Measurements from ENCODE around the gene NECTIN1. TPM values are rescaled to one million over a fixed set of nuclear protein-coding genes. Genes with fewer than 3 reads are reported as not detected.
A peak's percentile ranks its signal among the peaks of the same experiment; 100 is the strongest.

The NECTIN1 gene, protein sequence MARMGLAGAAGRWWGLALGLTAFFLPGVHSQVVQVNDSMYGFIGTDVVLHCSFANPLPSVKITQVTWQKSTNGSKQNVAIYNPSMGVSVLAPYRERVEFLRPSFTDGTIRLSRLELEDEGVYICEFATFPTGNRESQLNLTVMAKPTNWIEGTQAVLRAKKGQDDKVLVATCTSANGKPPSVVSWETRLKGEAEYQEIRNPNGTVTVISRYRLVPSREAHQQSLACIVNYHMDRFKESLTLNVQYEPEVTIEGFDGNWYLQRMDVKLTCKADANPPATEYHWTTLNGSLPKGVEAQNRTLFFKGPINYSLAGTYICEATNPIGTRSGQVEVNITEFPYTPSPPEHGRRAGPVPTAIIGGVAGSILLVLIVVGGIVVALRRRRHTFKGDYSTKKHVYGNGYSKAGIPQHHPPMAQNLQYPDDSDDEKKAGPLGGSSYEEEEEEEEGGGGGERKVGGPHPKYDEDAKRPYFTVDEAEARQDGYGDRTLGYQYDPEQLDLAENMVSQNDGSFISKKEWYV
- total RNA-seq, result 1 to 10 TPM; 5.2 to 5.3 TPM
- 3.3 to 3.9 reads per million in 2 donors for total RNA-seq

DNA sequence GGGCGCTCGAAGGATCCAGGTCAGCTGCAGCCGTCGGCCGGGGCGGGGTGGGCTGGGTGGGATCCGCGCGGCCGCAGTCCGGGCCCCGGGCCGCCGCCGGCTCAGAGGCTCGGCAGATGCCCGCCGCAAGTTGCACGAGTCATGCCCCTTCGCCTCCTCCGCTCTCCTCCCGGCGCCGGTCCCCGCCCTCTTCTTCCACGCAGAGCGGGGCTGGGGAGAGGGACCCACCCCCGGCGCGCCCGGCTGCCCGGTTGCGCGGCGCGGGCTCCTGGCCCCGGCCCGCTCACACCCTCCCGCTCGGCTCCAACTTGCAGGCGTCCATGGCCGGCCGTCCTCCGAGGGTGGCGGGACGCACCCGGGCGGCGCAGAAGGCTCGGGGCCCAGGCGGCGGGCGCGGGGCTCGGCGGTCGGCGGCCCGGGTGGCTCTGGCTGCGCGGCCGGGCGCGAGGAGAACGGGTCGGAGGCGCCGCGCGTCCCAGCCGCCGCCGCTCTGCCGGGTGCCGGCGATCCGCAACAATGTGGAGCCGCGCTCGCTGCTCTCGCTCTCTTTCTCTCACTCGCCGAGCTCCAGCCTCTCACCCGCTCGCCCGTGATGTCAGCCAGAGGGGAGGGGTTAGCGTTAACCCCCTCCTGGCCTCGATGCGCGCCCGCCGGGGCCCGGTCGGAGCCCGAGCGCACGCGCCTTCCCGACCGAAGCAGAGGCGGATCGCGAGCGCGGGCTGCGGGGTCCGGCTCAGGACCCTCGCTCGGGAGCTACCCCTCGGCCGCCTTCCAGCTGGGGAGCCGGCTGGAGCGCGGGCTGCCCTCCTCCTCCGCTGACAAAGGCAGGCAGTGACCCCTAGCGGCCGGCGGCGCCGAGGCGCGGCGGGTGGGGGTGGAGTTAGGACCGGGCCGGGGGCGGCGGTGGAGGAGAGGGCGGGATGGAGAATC is at the start of gene NECTIN1:
TSS of gene NECTIN1 (minus strand) at position 550 of the 930 bp plus-strand sequence. CDS start 647 bp downstream, outside the sequence.
- peaks cover 19% of the 10 kb centered on the region for H3K4me1 Mint-ChIP-seq
- ATAC-seq, result peak; percentile 89
- peak within 1 kb of the TSS; percentile 95 for H3K4me3 Mint-ChIP-seq
- no peaks in the 10 kb centered on the region for H3K9me3 ChIP-seq (ENCODE audit: control insufficient read depth, low read length, poor library complexity, severe bottlenecking)
- H3K27me3 Mint-ChIP-seq, result peaks cover 23% of the 10 kb centered on the region
- H3K36me3 Mint-ChIP-seq (ENCODE audit: low read depth), result peaks cover 6% of the 10 kb centered on the region
- no peak within 1 kb of the TSS for H3K27ac Mint-ChIP-seq
- peak; percentile 73 to 82 (median 73) for DNase-seq

DNA sequence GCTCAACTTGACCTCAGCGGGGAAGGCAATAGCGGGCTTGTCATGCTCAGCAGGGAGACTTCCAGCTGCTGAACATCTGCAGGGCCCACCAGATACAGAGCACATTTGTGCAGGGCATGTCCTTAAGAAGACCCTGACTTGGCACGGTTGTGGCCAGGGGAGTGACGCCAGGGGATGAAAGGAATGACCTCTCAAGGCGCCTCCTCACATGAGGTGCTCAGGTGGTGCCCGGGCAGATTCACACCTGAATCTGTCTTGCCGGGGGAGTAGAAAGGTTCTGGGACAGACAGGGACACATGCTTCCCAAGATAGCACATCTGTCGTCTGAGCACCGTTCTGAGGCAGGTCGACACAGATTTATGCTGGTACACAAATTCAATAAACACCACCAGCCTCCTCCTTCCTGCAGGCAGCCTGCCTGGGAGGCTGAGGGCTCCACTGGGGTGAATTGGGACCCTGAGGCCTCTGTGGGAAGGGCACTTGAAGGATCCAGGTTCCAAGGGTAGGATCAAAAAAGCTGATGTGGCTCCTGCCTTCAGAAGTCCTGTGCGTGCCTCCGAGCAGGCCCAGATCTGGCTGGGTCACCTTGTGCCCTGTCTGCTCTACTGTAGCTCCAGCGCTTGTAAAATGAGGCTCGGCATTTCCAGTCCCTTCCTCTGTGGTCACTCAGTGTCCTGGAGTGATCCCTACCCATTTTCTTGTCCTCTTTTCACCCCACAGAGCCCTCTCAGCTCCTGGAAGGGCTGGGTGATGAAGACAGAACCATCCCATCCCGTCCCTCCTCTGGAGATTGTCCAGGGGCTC is 49.6 kb upstream of the NECTIN1 start:
- no peaks in the 10 kb centered on the region for H3K4me1 Mint-ChIP-seq
- no peaks in the 10 kb centered on the region for H3K9me3 ChIP-seq (ENCODE audit: control insufficient read depth, low read length, poor library complexity, severe bottlenecking)
- H3K27me3 Mint-ChIP-seq, result peaks cover 31% of the 10 kb centered on the region
- DNase-seq (no peak), ATAC-seq (no peak)
- no peak overlapping the region for H3K27ac Mint-ChIP-seq
- no peak overlapping the region for H3K4me3 Mint-ChIP-seq
- no peaks in the 10 kb centered on the region for H3K36me3 Mint-ChIP-seq (ENCODE audit: low read depth)

DNA sequence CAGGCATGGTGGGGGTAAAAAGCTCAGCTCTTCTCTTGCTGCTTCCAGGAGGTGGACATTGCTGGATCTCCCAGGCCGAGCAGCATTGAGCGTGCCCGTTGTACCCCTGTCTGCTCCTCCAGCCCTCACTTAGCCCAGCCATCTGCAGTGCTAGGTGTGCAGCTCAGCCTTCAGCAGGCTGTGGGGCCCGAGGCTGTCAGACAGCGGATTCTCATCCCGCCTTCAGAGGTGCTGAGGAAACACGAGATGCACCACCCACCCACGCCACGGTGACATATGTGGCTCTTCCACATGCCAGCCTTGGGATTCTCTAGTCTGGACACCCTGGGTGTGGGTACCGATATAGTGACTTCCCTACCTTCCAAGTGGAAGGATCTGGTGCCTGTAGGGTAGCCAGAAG is 48.9 kb upstream of the NECTIN1 start:
- DNase-seq, result no peak
- no peaks in the 10 kb centered on the region for H3K36me3 Mint-ChIP-seq (ENCODE audit: low read depth)
- H3K9me3 ChIP-seq (ENCODE audit: control insufficient read depth, low read length, poor library complexity, severe bottlenecking), result no peaks in the 10 kb centered on the region
- H3K4me1 Mint-ChIP-seq, result no peaks in the 10 kb centered on the region
- H3K4me3 Mint-ChIP-seq, result no peak overlapping the region
- H3K27ac Mint-ChIP-seq, result no peak overlapping the region
- ATAC-seq, result no peak
- peaks cover 31% of the 10 kb centered on the region for H3K27me3 Mint-ChIP-seq

DNA sequence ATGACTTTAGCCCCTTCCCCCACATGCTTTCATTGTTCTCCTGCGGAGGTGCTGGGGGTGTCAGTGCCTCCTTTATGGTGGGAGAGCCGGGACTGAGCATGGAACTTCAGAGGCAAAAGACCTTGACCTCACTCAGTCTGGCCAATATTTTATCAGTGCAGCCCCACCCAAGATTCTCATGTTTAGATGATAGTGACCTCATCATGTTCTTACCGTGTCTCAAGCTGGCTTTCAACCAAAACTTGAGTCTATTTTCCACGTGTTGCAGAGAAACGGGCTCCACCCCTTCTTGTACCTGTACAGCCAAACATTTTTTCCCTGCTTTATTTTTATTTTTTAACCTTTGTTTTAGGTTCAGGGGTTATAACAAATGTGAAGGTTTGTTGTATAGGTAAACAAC is 47.7 kb upstream of the NECTIN1 start:
- no peak overlapping the region for H3K27ac Mint-ChIP-seq
- H3K9me3 ChIP-seq (ENCODE audit: control insufficient read depth, low read length, poor library complexity, severe bottlenecking), result no peaks in the 10 kb centered on the region
- no peaks in the 10 kb centered on the region for H3K36me3 Mint-ChIP-seq (ENCODE audit: low read depth)
- H3K4me3 Mint-ChIP-seq, result no peak overlapping the region
- H3K4me1 Mint-ChIP-seq, result no peaks in the 10 kb centered on the region
- no peak for ATAC-seq
- H3K27me3 Mint-ChIP-seq, result peaks cover 23% of the 10 kb centered on the region
- no peak for DNase-seq

DNA sequence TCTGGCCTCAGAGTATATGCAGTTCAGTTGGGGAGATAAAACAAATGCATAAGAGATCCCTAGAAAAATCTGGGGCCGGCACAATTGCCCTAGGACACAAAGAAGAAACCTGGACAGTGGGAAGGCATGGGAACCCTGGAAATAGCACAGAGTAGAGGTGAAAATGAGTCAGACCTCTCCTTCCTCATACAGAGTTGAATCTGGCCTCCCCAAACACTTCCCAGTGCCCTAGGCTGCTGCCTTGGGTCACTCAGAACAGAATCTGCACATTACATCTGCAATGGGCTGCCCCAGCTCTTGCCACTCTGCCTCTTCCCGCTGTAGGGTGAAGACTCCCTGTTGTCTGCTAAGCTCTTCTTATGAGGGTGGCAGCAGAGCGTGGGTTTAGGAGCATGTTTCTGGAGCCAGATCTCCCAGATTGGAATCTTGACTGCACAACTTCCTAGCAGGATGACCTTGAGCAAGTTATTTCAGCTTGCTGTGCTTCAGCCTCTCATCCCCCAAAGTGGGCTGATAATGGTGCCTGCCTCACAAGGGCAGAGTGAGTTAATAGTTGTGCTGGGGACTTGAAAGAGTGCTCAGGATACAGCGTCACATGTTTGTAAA is 47.1 kb upstream of the NECTIN1 start:
- H3K36me3 Mint-ChIP-seq (ENCODE audit: low read depth), result no peaks in the 10 kb centered on the region
- H3K4me1 Mint-ChIP-seq, result no peaks in the 10 kb centered on the region
- no peak overlapping the region for H3K4me3 Mint-ChIP-seq
- DNase-seq, result no peak
- no peaks in the 10 kb centered on the region for H3K9me3 ChIP-seq (ENCODE audit: control insufficient read depth, low read length, poor library complexity, severe bottlenecking)
- no peak overlapping the region for H3K27ac Mint-ChIP-seq
- peaks cover 21% of the 10 kb centered on the region for H3K27me3 Mint-ChIP-seq
- ATAC-seq, result no peak

DNA sequence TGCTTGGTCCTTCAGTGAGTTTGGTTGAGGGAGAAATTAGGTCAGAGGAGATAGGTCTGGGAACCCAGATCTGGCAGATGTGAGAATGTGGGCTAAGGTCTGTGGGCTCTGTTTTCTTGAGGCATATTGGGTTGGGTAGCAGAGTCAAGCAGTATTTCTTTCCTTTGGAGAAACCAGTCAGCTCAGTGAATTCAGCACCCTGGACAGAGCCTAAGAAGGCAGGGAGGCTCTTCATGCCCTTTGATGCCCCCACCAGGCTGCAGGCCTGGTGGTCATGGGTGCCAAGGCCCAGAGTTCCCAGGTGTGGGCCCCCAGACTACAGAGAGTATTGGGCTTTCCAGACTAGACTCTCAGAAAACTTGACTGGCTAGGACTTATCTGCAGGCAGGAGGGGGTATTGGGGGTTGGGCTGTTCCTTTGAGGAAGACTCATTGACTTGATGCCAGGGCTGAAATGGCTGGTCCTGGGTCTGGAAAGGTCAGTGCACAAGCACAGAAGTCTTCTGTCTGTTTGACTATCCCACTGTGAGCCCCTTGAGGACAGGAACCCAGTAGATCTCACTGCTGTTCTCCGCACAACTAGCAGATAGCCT is 45.3 kb upstream of the NECTIN1 start:
- ATAC-seq (no peak), DNase-seq (no peak)
- Mint-ChIP-seq H3K4me3 (no peak overlapping the region), H3K27ac (no peak overlapping the region), H3K36me3 (ENCODE audit: low read depth) (no peaks in the 10 kb centered on the region), H3K4me1 (no peaks in the 10 kb centered on the region), H3K27me3 (peaks cover 11% of the 10 kb centered on the region)
- no peaks in the 10 kb centered on the region for H3K9me3 ChIP-seq (ENCODE audit: control insufficient read depth, low read length, poor library complexity, severe bottlenecking)

DNA sequence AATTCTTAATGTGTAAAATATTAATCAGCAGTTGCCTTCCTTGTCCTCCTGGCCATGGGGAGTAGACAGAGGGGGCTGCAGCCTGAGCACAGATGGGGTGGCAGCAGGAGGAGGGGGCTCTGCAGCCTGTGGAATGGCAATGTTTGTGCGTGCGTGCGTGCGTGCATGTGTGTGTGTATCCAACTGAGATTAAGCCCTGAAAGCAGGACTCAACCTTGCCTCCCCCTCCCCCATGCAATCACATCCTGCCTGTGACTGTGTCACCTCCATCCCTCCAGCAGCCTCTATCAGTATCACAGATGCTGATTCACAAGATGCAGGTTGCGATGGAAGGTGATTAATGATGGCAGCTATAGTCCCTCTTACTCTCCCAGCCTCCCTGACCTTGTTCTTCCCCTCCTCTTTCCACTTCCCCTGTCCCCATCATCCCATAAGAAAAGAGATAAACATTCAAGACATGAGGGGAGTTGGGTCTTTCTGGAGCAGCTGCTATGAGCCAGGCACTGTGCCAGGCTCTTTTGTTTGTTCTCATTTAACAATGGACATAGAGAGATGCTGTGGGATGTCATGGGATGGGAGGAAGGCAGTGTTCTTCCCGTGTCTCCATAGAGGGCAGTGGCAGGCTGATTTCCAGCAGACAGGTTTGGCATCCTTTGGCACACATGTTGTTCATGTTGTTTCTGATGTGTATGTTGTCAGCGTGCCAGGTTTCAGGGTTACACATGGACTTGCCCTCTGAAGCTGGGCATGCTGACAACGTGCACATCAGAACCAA is 43.8 kb upstream of the NECTIN1 start:
- H3K4me3 Mint-ChIP-seq, result no peak overlapping the region
- H3K9me3 ChIP-seq (ENCODE audit: control insufficient read depth, low read length, poor library complexity, severe bottlenecking), result no peaks in the 10 kb centered on the region
- ATAC-seq (no peak), DNase-seq (no peak)
- H3K36me3 Mint-ChIP-seq (ENCODE audit: low read depth), result no peaks in the 10 kb centered on the region
- H3K27ac Mint-ChIP-seq, result no peak overlapping the region
- H3K27me3 Mint-ChIP-seq, result peaks cover 24% of the 10 kb centered on the region
- no peaks in the 10 kb centered on the region for H3K4me1 Mint-ChIP-seq

DNA sequence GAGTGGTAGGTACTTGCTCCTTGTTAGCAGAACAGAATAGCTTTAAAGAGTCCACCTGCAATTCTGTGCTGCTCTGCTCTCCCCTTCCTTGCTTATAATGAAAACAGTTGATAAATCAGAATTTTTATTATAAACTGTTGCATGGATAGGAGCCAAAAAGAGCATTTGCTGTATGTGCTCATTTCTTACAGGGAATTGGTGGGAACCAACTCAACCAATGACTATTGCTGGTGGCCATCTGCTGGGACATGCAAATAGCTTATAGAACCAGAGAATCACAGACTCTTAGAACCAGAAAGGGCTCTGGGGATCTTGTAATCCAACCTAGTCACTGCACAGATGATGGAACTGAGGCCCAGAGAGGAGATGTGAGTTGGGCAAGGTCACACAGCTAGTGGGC is 43.1 kb upstream of the NECTIN1 start:
- no peak for DNase-seq
- H3K27me3 Mint-ChIP-seq, result peaks cover 25% of the 10 kb centered on the region
- H3K27ac Mint-ChIP-seq, result no peak overlapping the region
- no peaks in the 10 kb centered on the region for H3K36me3 Mint-ChIP-seq (ENCODE audit: low read depth)
- ATAC-seq, result no peak
- no peak overlapping the region for H3K4me3 Mint-ChIP-seq
- H3K9me3 ChIP-seq (ENCODE audit: control insufficient read depth, low read length, poor library complexity, severe bottlenecking), result no peaks in the 10 kb centered on the region
- H3K4me1 Mint-ChIP-seq, result no peaks in the 10 kb centered on the region

DNA sequence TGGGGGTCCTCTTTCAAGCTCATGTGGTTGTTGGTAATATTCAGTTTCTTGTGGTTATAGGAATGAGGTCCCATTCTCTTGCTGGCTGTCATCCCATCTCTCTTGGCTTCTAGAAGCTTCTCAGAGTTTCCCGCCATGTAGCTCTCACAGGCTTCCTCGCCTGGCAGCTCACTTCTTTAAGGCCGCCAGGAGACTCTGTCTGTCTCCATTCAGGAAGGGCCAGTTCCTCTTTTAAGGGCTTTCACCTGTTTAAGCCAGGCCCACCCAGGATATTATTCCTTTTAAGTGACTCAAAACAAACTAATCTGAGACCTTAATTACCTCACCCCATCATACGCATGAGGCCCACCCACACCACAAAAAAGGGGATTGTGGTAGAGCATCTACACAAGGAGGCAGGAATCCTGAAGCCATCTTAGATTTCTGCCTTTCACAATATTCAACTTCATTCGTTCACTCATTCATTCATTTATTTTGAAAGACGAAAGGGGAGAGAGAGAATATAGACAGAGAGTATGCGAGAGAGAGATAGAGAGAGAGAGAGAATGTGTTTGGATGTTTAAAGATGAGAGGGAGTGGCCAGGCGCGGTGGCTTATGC is 42.3 kb upstream of the NECTIN1 start:
- H3K4me1 Mint-ChIP-seq, result no peaks in the 10 kb centered on the region
- no peak for ATAC-seq
- H3K27me3 Mint-ChIP-seq, result peaks cover 22% of the 10 kb centered on the region
- H3K27ac Mint-ChIP-seq, result no peak overlapping the region
- H3K36me3 Mint-ChIP-seq (ENCODE audit: low read depth), result no peaks in the 10 kb centered on the region
- DNase-seq, result no peak
- H3K4me3 Mint-ChIP-seq, result no peak overlapping the region
- H3K9me3 ChIP-seq (ENCODE audit: control insufficient read depth, low read length, poor library complexity, severe bottlenecking), result no peaks in the 10 kb centered on the region

DNA sequence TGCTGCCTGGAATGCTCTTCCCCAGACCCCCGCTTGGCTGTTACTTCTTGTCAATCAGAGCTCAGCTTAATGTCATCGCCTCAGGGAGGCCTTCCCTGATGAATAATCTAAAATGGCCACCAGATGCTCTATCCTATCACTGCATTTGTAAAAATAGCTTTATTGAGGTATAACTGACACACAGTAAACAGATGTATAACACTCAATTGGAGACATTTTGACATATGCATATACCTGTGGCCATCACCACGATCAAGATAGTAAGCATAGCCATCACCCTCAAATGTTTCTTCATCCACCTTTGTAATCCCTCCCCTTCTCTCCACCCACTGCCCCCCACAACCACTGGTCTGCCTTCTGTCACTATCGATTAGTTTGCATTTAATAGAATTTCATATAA is 36.6 kb upstream of the NECTIN1 start:
- no peaks in the 10 kb centered on the region for H3K9me3 ChIP-seq (ENCODE audit: control insufficient read depth, low read length, poor library complexity, severe bottlenecking)
- Mint-ChIP-seq H3K36me3 (ENCODE audit: low read depth) (no peaks in the 10 kb centered on the region), H3K4me1 (no peaks in the 10 kb centered on the region), H3K27me3 (peaks cover 45% of the 10 kb centered on the region), H3K27ac (no peak overlapping the region), H3K4me3 (no peak overlapping the region)
- DNase-seq, result no peak
- no peak for ATAC-seq

DNA sequence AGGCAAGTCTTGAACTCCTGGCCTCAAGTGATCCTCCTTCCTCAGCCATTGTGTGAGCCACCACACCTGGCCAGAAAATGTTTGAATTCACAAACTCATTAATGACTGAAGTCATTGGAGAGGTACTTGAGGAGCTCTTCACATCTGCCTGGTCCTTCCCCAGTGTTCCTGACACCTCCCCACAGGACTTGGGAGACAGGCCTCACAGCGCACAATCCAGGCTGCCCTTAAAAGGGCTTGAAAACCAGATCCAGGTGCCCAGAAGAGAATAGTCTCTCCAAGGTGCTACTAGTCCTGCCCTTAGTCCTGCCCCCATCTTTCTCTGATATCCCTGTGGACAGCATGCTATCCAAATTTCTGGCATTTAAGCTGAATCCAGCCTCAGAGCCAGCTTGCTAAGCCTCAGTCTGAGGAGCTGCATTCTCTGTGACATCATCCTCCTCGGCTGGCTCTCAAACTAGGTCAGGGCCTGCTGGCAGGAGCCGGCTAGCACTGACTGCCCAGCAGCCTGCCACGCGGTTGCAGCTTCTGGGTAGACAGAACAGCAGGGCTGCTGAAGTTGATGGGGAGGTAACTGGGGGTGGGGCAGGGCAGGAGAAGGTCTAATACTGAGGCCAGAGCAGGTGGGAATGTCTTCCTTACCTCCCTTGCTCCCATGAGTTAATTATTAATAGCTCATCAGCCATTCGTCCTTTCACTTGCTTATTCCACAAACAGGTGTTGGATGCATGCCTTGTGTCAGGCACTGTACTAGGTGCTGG is 35.3 kb upstream of the NECTIN1 start:
- no peak overlapping the region for H3K27ac Mint-ChIP-seq
- no peaks in the 10 kb centered on the region for H3K36me3 Mint-ChIP-seq (ENCODE audit: low read depth)
- no peaks in the 10 kb centered on the region for H3K9me3 ChIP-seq (ENCODE audit: control insufficient read depth, low read length, poor library complexity, severe bottlenecking)
- no peak for DNase-seq
- H3K4me3 Mint-ChIP-seq, result no peak overlapping the region
- H3K4me1 Mint-ChIP-seq, result no peaks in the 10 kb centered on the region
- peaks cover 51% of the 10 kb centered on the region for H3K27me3 Mint-ChIP-seq
- ATAC-seq, result no peak
